Fibroblast of lung (primary cell): ENCODE measurements around the gene CHMP6.

Experiments
- EZH2 ChIP-seq: IDR thresholded peaks from 2 replicates; pipeline ENCODE4 v1.5.1; 2012; ENCODE audit warnings: low read length, control low read depth, mild to moderate bottlenecking; ENCODE audit errors: missing control alignments
- TF ChIP-seq, protein P1 (sequence below), 2 donors: IDR thresholded peaks in 1 of 2; conservative IDR thresholded peaks in 1 of 2; 1 replicate in 1 of 2; 2 replicates in 1 of 2; pipeline ENCODE4 v1.5.1; 2011 to 2012; ENCODE audit warnings: low read length in 2 of 2, control low read depth in 1 of 2, inconsistent platforms in 1 of 2, low read depth in 1 of 2, mild to moderate bottlenecking in 1 of 2

DNA sequence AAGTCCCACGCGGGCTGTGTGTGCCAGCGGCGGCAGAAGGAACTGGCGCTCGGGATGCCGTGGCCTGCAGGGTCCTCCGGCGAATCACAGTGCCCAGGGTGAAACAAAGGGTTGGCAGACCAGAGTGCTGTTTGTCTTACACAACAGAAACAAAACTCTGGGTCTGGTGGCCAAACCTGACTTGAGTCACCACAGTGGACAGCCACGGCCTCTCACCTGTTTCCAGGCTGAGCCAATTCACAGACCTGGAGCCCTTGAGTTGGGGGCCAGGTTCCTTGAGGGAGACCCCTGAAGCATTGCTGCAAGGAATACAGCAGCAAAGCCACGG, 2.1 kb upstream of the CHMP6 start:
- TF ChIP-seq, protein P1, sequence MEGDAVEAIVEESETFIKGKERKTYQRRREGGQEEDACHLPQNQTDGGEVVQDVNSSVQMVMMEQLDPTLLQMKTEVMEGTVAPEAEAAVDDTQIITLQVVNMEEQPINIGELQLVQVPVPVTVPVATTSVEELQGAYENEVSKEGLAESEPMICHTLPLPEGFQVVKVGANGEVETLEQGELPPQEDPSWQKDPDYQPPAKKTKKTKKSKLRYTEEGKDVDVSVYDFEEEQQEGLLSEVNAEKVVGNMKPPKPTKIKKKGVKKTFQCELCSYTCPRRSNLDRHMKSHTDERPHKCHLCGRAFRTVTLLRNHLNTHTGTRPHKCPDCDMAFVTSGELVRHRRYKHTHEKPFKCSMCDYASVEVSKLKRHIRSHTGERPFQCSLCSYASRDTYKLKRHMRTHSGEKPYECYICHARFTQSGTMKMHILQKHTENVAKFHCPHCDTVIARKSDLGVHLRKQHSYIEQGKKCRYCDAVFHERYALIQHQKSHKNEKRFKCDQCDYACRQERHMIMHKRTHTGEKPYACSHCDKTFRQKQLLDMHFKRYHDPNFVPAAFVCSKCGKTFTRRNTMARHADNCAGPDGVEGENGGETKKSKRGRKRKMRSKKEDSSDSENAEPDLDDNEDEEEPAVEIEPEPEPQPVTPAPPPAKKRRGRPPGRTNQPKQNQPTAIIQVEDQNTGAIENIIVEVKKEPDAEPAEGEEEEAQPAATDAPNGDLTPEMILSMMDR (conservative IDR thresholded peaks at IDR 0.05 in 1 of 2, IDR thresholded peaks at IDR 0.05 in 1 of 2; ENCODE audit: low read depth in 1 of 2, low read length in 2 of 2) = no peak
- no peak for TF ChIP-seq EZH2
